Measurements from ENCODE around the gene NKAIN4.

NKAIN4 gene

DNA sequence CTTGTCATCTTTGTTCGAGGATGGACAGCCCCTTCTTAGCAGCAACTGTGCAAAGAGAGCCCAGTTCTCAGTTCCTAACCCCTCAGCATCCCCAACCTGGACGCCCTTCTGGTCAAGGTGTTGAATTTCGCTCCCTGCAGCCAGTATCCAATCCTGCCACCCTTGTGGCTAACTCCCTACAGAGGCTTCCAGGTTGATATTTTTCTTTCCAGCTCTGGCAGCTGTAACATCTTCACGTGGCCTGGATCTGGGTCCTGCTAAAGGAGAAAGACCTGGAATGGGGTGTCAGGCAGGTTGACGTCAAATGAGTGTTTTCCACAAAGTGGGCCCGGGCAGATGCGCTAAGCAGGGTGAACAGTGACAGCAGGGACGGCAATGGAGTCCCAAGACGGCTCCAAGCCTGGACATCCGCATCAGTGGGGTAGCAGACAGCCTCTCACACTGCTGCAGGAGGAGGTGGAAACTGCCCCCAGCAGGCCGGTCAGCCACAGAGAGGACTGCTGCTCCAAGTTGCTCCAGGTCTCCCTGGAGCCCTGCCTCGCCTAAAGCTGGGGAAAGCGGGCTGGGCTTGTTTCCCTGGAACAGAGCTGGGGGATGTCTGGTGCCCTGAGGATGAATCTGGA, 37.3 kb downstream of the NKAIN4 start:
- no peak for DNase-seq

DNA sequence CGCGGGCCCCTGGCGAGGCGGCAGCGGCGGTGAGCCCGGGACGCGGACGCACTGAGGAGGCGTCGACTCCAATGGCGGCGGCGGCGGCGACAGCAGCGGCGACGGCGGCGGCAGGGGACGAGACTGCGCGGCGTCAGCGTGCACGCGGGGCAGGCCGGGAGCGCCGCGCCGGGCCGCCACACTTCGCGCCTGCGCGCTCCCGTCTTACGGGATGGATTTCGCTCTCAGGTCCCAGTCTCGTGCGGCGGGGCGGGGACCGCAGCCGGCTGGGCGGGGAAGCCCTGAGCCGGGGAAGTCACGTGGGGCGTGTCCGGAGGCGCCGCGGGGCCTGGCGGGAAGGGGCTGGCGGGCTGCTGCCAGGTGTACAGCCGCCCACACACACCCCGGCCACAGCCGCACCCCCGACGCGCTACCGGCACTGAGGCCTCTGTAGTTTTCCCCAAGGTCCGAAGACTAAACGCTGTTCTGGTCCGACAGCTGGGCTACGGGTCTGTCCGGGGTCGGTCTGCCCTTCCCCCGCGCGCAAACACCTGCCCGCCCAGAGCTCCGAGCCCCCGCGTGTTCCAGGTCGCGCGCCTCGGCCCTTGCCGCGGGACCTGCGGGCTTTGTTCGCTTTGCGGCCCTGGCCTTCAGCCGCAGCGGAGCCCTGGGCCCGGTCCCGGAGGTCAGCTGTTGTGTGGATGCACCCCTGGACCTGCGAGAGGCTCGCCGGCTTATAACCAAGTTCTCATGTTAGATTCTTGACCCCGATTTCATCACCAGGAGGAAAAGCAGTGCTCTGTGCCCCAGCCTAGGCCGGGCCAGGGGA, 38.0 kb downstream of the NKAIN4 start, which contains the start of gene YTHDF1:
Gene YTHDF1, minus strand, starts transcription at position 91 of the 808 bp plus-strand sequence. CDS start 239 bp downstream, outside the sequence.
- DNase-seq, result peak; percentile 89 to 98

DNA sequence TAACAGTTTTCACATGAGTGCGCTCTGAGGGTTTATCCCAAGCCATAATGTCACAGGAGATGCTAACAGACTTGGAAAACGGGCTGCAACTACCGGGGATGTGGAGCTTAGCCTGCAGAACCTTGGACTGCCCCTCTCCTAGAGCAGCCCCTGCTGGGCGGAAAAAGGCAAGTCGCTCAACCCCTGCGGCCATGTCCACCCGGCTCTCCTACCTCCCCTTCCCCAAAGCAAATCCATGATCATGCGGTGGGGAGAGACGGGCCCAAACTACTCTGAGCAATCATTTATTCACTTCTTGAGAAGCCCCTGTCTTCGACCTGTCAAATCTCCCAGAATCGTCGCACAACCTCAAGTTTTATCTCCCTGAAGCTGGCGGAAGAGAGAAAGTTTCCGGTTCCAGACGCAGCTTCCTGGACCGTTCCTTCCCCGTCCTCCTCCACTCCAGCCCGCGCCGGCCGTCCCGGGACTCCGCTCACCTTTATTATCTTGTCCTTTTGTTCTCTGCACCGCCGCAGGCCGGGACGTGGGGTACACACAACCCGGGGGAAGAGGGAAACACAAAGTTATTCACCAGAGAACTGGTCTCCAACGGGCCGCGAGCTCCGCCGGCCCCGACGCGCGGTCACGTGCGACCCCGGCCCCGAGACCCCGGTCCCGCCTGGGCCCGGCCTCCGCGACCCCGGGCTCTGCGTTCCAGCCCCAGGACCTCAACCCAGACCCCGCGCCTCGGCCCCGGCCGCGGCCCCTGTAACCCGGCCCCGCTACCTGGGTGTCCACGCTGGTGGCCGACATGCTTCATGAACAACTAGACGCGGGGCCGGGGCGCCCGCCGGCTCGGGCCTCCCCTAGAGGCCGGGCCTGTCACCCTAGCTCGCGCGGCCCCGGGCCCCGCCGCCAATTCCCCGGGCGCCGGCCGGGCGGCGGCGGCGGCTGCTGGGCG, 38.9 kb downstream of the NKAIN4 start:
- no peak for DNase-seq

GRCh38 chr20:63214514-63214913, 39.7 kb downstream of the NKAIN4 start:
- DNase-seq, result no peak

- no peak for DNase-seq
Measured at GRCh38 chr20:63212792-63213191, 41.5 kb downstream of the NKAIN4 start.

DNA sequence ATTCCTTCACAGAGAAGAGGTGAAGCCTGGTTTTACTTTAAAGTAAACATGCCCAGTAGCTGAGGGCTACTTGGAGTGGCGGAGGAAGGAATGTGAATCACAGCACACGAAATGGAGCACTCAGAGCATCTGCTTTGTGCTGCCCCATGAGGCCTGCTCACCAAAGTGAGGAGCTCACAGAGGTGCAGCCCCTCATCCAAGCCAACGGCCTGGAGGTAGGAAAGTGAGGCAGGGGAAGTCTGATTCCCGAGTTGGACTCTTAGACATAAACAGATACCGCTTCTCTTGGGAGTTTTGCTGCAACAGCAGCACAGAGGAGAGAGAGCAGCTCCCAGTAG, 41.9 kb downstream of the NKAIN4 start:
- DNase-seq, result no peak

DNA sequence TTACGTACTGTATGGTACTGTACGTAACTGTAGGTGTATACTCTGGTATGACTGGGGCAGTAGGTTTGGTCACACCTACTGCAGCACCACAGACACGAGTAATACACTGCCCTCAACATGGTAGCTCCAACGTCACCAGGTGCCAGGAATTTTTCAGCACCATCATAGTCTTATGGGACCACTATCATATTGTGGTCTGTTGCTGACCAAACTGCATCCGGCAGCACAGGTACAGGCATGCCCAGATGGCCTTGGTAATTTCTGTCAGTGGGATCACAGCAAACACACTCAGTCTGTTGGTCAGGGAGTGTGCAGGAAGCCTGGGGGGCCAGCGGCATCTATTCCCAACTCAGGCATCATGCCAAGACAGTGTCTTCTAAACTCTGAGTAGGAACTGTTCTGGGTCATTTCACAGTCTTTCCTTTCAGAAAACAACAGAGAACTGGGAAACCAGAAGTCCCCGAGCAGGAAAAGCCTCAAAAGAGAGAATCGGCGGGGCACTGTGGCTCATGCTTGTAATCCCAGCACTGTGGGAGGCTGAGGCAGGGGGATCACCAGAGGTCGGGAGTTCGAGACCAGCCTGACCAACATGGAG, 44.2 kb downstream of the NKAIN4 start:
- no peak for DNase-seq

GRCh38 chr20:63208346-63208909, 45.8 kb downstream of the NKAIN4 start:
- no peak for DNase-seq

GRCh38 chr20:63206878-63207277, 47.4 kb downstream of the NKAIN4 start:
- DNase-seq, result no peak

- no peak for DNase-seq
Measured at GRCh38 chr20:63205896-63206295, 48.4 kb downstream of the NKAIN4 start.

- DNase-seq, result no peak
Measured at GRCh38 chr20:63204362-63204761, 49.9 kb downstream of the NKAIN4 start.

GRCh38 chr20:63202811-63203526, 51.3 kb downstream of the NKAIN4 start:
- no peak for DNase-seq

DNA sequence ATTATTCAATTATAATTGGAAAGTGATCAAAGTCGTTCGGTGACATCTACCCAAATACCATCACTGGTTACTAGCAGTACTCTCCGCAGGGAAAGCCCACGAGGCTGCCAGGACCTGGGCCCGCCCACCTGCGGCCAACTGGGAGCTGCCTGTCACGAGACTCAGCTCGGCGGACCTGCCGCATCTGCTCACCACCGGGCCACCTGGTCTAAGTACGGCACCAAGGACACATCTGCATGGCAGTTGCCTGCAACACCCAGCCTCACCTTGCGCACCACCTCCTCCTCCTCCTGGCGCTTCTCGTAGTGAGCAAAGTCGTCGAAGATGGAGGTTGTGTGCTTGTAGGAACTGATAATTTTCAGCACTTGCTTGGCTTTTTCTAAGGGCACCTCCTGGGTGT, 52.2 kb downstream of the NKAIN4 start:
- DNase-seq, result no peak

- no peak for DNase-seq
Measured at GRCh38 chr20:63198606-63199005, 55.7 kb downstream of the NKAIN4 start.

DNA sequence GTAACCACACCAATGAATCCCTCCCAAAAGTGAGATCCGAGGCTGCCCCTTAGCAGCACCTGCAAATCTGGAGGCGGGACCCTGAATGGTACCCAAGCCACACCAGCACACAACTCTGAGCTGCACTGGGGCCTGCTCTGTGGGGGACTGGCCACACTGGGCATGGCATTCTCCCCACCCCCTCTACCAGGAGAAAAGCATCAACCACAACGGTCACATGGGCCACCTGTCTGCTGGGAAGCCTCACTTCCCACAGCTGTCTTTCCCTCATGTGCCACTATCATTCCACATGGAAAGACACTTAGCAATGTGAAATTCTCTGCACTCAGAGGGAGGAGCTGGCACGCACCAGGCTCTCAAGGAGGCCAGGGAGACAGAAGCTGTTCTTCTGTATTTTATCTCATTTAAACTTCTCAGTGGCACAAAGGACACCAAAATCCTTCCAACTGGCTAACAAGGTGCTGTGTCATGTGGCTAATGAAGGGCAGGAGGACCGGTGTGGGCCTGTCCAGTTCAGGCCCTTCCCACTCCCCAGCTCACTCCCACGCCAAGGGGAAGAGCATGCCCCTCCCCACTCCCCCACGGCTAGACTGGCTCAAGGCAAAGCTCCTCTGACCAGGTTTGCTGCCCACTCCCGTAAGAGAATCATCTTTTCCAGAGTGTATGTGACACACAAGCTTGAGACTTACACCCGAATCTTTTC, 57.3 kb downstream of the NKAIN4 start:
- no peak for DNase-seq

DNA sequence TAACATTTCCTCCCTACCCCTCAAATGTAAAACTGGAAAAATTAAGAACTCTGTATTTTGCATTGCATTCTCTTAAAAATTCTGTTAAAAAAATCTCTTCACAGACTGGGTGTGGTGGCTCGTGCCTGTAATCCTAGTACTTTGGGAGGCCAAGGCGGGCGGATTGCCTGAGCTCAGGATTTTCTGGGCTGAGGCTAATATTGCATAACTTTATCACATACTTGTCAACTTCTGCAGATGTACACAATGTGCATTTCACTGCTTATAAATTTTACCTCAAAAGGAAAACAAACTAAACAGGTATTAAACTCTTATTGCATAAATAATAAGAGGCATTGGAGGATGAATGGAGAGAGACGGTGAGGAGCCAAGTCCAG, 59.5 kb downstream of the NKAIN4 start:
- DNase-seq, result no peak

DNA sequence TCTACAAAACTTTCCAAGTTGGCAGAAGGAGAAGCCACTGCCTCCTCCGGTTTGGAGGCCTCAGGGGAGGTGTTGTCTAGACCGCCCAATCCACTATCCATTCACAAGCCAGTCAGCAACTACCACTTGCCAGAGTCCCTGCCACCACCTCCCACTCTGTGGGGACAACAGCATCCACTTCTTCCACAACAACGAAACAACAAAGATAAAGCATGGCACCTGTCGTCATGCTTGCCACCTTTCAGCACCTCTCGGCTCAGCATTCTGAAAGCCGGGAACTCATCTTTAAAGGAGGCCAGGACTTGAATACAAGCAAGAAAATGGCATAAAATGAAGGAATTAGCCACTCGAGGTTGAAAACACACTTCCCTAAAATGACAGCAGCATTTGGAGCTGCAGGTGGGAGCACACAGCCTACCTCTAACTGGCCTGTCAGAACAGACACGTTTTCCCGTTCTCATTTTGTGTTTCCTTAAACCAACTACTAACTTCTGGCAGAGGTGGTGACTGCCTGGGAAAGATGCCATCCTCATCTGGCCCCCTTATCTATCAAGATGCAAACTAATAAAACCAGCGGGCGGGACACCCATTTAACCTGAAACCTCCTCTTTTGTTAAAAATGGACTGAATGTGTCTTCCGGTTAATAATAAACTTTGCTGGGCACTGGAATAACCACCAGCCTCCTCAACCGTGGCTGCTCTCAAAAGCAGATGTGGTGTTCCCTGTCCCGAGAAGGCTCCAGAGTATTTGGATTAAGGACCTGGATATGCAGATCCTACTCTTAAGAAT, 60.1 kb downstream of the NKAIN4 start:
- DNase-seq, result no peak

DNA sequence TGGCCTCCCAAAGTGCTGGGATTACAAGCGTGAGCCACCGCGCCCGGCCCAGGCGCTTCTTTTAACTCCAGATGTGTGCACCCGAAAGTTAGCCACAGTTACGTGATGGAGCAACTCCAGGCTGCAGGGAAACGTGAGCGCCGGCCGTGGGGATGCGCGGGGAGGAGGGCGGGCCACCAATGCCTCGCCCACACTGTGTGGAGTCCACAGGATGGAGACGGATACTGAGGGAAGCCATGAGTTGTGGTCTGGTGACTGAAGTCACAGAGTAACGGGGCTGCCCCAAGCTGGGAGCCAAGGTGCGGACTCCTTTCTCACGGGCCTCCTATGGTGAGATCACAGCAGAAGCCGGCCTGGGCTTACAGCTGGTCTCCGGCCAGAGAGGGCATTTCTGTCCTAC, 61.5 kb downstream of the NKAIN4 start:
- no peak for DNase-seq

GRCh38 chr20:63191400-63191799, 62.9 kb downstream of the NKAIN4 start:
- peak; percentile 56 to 62 for DNase-seq

- no peak for DNase-seq
Measured at GRCh38 chr20:63190828-63191227, 63.4 kb downstream of the NKAIN4 start.

All from NCI-H446 (cell line).